DND-41 (cell line): ENCODE data around the gene CCDC92.

Experiments
- ATAC-seq: fragments of 200-7000 bp; cut with Tn5 transposase; 3 replicates; pipeline ENCODE4 v1.9.1; 2021; ENCODE audit warnings: low read depth; ENCODE audit not compliant: insufficient read depth
- DNase-seq: peaks from one replicate; pipeline ENCODE4 v3.0.0-alpha.2; 2020
- H2AFZ ChIP-seq: 2 replicates; pipeline ENCODE4 v1.6.0; 2012; ENCODE audit warnings: low read depth, low read length
- H3K27ac ChIP-seq: 2 replicates; pipeline ENCODE4 v1.5.1; 2012; ENCODE audit warnings: low read length, inconsistent platforms
- H3K27me3 ChIP-seq: fragments of 200-600 bp; sonication (generic); 2 replicates; pipeline ENCODE4 v1.6.0; 2012; ENCODE audit warnings: low read length, mild to moderate bottlenecking, inconsistent platforms; ENCODE audit not compliant: insufficient read depth, poor library complexity
- H3K36me3 ChIP-seq: 2 replicates; pipeline ENCODE4 v1.5.1; 2012; ENCODE audit warnings: low read length, inconsistent platforms; ENCODE audit not compliant: insufficient read depth
- H3K4me1 ChIP-seq: 2 replicates; pipeline ENCODE4 v1.5.1; 2012; ENCODE audit warnings: mild to moderate bottlenecking, low read length; ENCODE audit not compliant: insufficient read depth
- H3K4me2 ChIP-seq: 2 replicates; pipeline ENCODE4 v1.6.0; 2012; ENCODE audit warnings: mild to moderate bottlenecking, moderate library complexity, low read length, inconsistent platforms; ENCODE audit not compliant: insufficient read depth
- H3K4me3 ChIP-seq, 2 experiments: fragments of 200-600 bp in 1 of 2; shearing (Covaris generic) in 1 of 2; 2 replicates each; pipeline ENCODE4 v1.5.1; 2012 to 2016; ENCODE audit warnings: inconsistent platforms in 2 of 2, low read length in 2 of 2, mild to moderate bottlenecking in 2 of 2, low read depth in 1 of 2, moderate library complexity in 1 of 2
- H3K79me2 ChIP-seq: 2 replicates; pipeline ENCODE4 v1.6.0; 2012; ENCODE audit warnings: low read length, inconsistent platforms; ENCODE audit not compliant: insufficient read depth
- H3K9ac ChIP-seq: 2 replicates; pipeline ENCODE4 v1.6.0; 2012; ENCODE audit warnings: low read depth, mild to moderate bottlenecking, inconsistent platforms, low read length, moderate library complexity
- H3K9me3 ChIP-seq: 2 replicates; pipeline ENCODE4 v1.5.1; 2012; ENCODE audit warnings: low read length, moderate library complexity, mild to moderate bottlenecking, inconsistent platforms; ENCODE audit not compliant: insufficient read depth, severe bottlenecking
- H4K20me1 ChIP-seq: 2 replicates; pipeline ENCODE4 v1.6.0; 2012; ENCODE audit warnings: low read length; ENCODE audit not compliant: insufficient read depth
- EZH2 ChIP-seq: IDR thresholded peaks from 3 replicates; pipeline ENCODE4 v1.6.1; 2012; ENCODE audit warnings: borderline replicate concordance, low read depth, mild to moderate bottlenecking, moderate library complexity, low read length, inconsistent platforms; ENCODE audit not compliant: severe bottlenecking
- TF ChIP-seq, protein P1 (sequence below): IDR thresholded peaks from 2 replicates; pipeline ENCODE4 v1.5.1; 2012; ENCODE audit warnings: borderline replicate concordance, low read length, moderate library complexity, mild to moderate bottlenecking; ENCODE audit not compliant: poor library complexity, severe bottlenecking; ENCODE audit errors: extremely low read depth

CCDC92 gene

DNA sequence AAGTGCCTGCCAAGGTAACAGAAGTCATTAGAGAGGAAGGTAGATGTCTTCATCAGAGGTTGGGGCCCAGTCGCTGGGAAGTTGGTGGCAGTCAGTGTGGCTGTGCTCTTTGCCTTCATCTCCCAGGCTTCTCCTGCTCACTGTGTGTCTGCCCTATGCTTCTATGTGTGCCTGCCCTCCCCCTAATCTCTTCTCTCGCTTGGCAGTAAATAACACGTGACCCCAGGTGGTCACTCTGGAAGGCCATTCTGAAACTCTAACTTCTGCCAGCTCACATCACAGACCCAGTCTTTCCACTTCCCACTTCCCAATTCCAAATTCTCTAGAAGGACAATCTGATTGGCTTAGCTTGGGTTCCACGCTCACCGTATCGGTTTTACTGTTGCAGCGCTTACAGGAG lies 9.6 kb upstream of the CCDC92 start:
- H2AFZ ChIP-seq = no peak overlapping the region
- H3K4me3 ChIP-seq = no peak overlapping the region
- H3K36me3 ChIP-seq = peaks cover 21% of the 10 kb centered on the region
- H3K9ac ChIP-seq = no peak overlapping the region
- H3K79me2 ChIP-seq = peaks cover 85% of the 10 kb centered on the region
- no peak for ATAC-seq
- TF ChIP-seq, protein P1, sequence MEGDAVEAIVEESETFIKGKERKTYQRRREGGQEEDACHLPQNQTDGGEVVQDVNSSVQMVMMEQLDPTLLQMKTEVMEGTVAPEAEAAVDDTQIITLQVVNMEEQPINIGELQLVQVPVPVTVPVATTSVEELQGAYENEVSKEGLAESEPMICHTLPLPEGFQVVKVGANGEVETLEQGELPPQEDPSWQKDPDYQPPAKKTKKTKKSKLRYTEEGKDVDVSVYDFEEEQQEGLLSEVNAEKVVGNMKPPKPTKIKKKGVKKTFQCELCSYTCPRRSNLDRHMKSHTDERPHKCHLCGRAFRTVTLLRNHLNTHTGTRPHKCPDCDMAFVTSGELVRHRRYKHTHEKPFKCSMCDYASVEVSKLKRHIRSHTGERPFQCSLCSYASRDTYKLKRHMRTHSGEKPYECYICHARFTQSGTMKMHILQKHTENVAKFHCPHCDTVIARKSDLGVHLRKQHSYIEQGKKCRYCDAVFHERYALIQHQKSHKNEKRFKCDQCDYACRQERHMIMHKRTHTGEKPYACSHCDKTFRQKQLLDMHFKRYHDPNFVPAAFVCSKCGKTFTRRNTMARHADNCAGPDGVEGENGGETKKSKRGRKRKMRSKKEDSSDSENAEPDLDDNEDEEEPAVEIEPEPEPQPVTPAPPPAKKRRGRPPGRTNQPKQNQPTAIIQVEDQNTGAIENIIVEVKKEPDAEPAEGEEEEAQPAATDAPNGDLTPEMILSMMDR = no peak
- TF ChIP-seq EZH2 = no peak
- peaks cover 33% of the 10 kb centered on the region for H4K20me1 ChIP-seq
- H3K27ac ChIP-seq = no peak overlapping the region
- no peak for DNase-seq
- no peaks in the 10 kb centered on the region for H3K27me3 ChIP-seq
- H3K4me2 ChIP-seq = no peak overlapping the region
- H3K4me1 ChIP-seq = no peaks in the 10 kb centered on the region
- no peaks in the 10 kb centered on the region for H3K9me3 ChIP-seq

DNA sequence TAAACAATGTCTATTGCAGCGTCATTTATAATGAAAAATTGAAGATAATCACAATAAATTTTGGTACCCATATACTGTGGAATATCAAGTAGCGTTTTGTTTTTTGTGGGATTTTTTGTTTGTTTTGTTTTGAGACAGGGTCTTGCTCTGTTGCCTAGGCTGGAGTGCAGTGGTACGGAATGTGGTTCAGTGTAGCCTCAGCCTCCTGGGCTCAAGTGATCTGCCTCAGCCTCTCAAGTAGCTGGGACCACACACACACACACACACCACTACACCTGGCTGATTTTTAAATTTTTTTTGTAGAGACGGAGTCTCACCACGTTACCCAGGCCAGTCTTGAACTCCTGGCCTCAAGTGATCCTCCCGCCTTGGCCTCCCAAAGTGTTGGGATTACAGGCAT lies 6.9 kb upstream of the CCDC92 start:
- H2AFZ ChIP-seq = no peak overlapping the region
- H3K4me1 ChIP-seq = peaks cover 11% of the 10 kb centered on the region
- H4K20me1 ChIP-seq = peaks cover 27% of the 10 kb centered on the region
- no peak overlapping the region for H3K4me2 ChIP-seq
- H3K36me3 ChIP-seq = peaks cover 30% of the 10 kb centered on the region
- H3K79me2 ChIP-seq = peaks cover 80% of the 10 kb centered on the region
- H3K4me3 ChIP-seq = no peak overlapping the region
- no peaks in the 10 kb centered on the region for H3K9me3 ChIP-seq
- H3K27me3 ChIP-seq = no peaks in the 10 kb centered on the region
- TF ChIP-seq EZH2 = no peak
- TF ChIP-seq, protein P1 = no peak
- no peak overlapping the region for H3K9ac ChIP-seq
- DNase-seq = no peak
- ATAC-seq = no peak
- H3K27ac ChIP-seq = no peak overlapping the region

DNA sequence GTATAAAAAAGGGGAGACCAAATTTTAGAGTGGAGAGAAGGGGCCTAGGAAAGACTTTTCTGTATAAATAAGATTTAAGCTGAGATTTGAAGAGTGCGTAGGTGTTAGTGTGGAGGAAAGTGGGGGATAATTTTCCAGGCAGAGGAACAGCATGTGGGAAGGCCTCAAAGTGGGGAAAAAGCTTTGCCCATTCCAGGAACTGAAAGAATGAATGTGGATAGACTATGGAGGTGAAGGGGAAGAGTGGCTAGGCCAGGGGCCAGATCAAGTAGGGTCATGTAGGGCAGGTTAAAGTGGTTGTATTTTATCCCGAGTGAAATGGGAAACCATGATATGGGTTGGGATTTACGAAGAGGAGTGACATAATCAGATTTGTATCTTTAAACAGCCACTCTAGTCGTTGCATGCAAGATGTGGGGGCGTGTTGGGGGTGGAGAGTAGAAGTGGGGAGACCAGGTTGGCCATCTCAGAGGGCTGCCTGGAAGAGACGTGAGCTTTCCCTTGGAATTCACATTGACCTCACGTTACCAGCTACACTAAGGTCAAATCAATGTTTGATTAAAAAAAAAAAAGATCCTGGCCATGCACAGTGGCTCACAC lies 3.7 kb upstream of the CCDC92 start:
- Histone ChIP-seq H3K27ac (no peak overlapping the region), H3K36me3 (peaks cover 19% of the 10 kb centered on the region), H3K4me3 (no peak overlapping the region), H3K79me2 (peaks cover 66% of the 10 kb centered on the region), H3K9ac (no peak overlapping the region), H3K4me1 (peaks cover 28% of the 10 kb centered on the region), H3K9me3 (no peaks in the 10 kb centered on the region), H3K4me2 (no peak overlapping the region), H2AFZ (no peak overlapping the region), H4K20me1 (peaks cover 4% of the 10 kb centered on the region), H3K27me3 (no peaks in the 10 kb centered on the region)
- TF ChIP-seq, protein P1 = no peak
- no peak for TF ChIP-seq EZH2
- no peak for ATAC-seq
- no peak for DNase-seq
